IPS-18c (cell line): ENCODE data around the gene AGPAT3.

ENCODE experiments used
- H3K4me3 ChIP-seq: 2 replicates; pipeline ENCODE4 v1.7.0; 2013; ENCODE audit warnings: low read depth, mild to moderate bottlenecking, low read length, moderate library complexity; ENCODE audit not compliant: insufficient read depth
- H3K9me3 ChIP-seq: one replicate; pipeline ENCODE4 v1.6.1; 2013; ENCODE audit warnings: mild to moderate bottlenecking, low read length, moderate library complexity; ENCODE audit not compliant: control insufficient read depth, insufficient read depth

The AGPAT3 gene

DNA sequence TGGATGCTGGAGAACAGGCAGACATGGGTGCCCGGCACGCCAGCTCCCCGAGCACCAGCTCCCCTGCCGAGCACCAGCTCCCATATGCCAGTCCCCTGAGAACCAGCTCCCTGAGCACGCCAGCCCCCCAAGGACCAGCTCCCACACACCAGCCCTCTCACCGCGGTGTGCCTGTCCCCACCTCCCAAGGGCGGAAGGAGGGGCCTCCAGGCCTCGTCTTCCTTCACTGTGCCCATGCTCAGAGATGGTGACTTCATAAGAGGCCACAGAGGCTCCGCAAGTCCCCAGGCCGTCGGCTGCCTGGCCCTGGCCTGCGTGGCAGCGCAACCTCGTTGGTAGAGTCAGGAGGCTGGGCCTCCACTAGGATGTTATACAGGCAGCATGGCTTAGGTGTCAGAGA is 69.1 kb downstream of the AGPAT3 start:
- no peak overlapping the region for H3K4me3 ChIP-seq
- no peaks in the 10 kb centered on the region for H3K9me3 ChIP-seq

DNA sequence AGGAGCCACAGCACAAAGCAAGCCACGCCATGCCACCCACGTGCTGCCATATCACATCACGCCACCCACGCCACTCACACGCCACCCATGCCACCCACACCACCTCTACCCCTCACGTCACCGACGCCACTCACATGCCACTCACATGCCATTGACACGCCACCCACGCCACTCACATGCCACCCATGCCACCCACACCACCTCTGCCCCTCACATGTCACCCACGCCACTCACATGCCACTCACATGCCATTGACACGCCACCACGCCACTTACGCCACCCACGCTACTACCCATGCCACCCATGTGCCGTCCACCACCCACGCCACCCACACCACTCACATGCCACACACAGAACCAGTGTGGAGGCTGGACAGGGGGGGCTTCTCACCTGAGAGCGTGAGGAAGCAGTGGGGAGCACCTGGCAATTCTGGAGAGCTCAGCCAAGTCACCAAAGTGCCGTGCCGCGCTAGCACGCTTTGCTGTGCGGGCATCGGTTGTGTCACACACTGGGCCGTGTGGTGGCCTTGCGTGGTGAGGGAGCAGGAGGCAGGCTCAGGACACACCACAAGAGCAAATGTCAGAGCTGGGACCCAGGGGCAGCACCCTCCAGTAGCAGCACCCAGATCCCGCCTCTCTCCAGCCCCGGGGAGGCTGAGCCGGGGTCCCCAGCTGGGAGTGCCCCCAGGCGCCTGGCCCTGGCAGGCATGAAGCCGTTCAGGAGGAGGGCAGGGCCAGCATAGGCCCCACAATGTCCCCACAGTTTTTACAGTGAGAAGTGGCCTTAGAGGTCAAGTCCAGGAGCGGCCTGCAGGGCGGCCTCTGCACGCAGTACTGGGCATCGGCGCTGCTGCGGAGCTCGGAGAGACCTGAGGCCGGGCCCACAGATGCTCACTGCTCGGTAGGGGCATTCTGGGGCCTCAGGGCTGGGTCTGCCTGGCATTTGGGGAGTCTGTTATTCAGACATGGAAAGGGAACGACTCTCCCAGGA is 70.0 kb downstream of the AGPAT3 start:
- H3K4me3 ChIP-seq: no peak overlapping the region

GRCh38 chr21:43935711-43936110 is 70.7 kb downstream of the AGPAT3 start:
- no peaks in the 10 kb centered on the region for H3K9me3 ChIP-seq

More for the DNA sequence above, 70.0 kb downstream of the AGPAT3 start:
- no peaks in the 10 kb centered on the region for H3K9me3 ChIP-seq

DNA sequence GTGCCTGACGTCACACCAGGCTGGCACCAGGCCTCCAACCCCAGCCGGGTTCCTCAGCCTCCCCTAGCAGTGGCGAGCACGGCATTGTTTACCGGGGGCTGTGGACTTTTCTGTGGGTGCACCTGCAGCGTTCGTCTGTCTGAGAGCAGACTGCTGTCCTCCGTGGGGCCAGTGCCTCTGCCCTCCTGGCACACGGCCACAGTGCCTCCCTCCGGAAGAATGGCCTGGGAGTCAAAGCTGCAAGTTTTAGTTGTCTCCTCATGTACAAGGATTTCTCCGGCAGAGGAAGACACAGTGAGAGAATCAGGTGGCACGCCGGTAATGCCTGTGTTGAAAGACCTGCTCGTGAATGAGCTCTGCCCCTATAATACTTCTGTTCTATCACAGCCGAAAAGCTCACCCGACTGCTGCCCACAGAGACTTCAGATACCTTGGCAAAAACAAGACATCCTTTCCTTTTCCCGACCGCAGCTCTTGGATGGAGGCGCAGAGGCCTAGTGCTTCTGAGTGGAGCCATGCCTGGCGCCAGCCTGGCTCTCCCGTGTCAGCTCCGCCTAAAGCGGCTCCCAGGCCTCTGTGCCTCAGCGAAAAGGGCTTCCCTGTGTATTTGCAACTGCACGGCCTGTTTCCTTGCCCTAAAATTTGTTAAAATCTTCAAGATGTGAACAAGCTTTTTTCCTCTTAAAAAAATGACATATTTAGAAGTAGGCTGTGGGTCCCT is 71.4 kb downstream of the AGPAT3 start:
- no peak overlapping the region for H3K4me3 ChIP-seq
- no peaks in the 10 kb centered on the region for H3K9me3 ChIP-seq

More at GRCh38 chr21:43935711-43936110, 70.7 kb downstream of the AGPAT3 start:
- no peak overlapping the region for H3K4me3 ChIP-seq

DNA sequence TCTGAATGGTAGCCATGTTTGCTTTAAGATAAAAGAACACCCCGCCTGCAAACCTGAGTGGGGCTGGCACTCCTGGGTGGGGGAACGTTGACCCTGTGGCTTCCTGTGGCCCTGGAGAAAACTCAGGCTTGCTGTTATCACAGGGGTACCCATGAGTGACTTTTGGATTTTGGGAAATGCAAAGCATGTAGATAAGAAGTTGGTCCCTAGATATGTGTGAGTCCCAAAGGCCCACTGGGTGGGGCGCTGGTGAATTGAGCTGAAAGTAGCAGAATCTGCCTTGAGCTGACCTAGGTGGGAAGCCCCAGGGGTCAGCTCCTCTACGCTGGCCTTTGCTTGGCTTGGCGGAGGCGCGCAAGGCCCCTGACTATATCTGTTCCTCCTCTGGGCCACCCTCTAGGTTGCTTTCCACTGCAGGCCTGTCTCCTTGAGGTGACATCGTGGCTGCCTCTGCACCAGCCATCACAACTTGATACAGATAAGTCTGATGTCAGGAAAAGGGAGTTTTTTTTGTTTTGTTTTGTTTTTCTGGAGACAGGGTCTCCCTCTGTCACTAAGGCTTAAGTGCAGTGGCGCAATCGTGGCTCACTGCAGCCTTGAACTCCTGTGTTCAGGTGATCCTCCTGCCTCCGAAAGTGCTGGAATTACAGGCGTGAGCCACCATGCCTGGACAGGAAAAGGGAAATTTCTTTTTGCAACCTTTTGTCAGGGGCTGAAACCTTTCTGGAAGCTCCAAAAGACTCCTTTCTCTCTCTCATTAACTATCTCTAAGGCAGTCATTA is 72.2 kb downstream of the AGPAT3 start:
- H3K4me3 ChIP-seq: no peak overlapping the region
- no peaks in the 10 kb centered on the region for H3K9me3 ChIP-seq

DNA sequence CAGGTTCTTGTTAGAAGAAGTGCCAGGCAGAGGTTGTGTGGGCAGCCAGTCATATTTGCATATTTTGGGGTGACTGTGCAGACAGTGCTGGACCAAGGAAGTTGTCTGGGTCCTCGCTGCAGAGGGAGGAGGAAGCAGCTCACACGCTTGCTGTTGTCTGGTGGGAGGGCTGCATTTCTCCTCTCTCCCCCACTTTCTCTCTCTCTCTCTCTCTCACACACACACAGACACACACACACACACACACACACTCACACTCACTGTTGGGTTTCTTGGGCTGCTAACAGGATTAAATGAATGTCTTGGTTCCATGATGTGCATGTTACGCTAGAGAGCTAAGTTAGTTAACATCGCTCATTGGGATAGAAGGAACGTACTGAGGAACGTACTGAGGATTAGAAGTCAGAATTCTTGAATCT is 72.9 kb downstream of the AGPAT3 start:
- Histone ChIP-seq H3K9me3 (no peaks in the 10 kb centered on the region), H3K4me3 (no peak overlapping the region)

GRCh38 chr21:43938751-43939442 is 73.9 kb downstream of the AGPAT3 start:
- no peak overlapping the region for H3K4me3 ChIP-seq
- H3K9me3 ChIP-seq: no peaks in the 10 kb centered on the region

DNA sequence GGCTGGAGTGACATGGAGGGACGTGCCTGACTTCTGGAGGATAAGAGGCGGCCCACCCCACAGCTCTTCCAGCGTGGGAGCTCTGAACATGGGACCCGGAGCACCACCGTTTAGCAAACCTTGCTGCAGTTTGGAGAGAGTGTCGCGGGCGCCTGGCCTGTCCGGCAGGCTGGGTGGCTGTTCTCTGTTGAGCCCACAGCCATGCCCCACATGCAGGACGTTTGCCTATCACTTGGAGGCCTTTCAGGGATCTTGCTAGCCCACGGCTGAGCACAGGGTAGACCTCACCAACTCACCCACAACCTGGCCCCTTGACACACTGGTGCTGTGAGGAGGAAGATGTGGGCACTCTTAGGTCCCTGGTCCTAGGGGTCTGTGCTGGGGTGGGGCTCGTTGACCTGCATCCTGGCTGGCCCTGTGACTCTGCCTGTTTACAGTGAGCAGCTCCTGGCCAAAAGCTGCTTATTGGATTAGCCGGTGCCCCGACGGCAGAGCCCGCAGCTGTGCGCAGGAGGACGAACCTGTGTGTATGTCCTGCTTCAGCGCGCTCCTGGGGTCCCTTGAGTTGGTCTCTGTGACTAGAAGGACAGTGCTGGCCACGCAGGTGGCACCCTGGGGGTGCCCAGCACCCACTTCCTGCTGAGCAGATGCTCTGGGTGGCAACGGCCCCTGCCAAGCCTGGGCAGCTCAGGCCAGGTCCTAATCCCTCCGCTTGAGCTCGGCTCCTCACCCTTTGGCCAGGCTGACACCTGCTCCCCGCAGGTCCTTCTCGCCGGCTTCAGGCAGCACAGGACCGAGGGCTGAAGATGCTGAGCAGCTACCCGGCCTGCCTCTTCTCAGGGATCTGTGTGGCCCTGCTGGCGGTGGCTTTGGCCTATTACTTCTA is 74.7 kb downstream of the AGPAT3 start:
- no peak overlapping the region for H3K4me3 ChIP-seq
- H3K9me3 ChIP-seq: no peaks in the 10 kb centered on the region

DNA sequence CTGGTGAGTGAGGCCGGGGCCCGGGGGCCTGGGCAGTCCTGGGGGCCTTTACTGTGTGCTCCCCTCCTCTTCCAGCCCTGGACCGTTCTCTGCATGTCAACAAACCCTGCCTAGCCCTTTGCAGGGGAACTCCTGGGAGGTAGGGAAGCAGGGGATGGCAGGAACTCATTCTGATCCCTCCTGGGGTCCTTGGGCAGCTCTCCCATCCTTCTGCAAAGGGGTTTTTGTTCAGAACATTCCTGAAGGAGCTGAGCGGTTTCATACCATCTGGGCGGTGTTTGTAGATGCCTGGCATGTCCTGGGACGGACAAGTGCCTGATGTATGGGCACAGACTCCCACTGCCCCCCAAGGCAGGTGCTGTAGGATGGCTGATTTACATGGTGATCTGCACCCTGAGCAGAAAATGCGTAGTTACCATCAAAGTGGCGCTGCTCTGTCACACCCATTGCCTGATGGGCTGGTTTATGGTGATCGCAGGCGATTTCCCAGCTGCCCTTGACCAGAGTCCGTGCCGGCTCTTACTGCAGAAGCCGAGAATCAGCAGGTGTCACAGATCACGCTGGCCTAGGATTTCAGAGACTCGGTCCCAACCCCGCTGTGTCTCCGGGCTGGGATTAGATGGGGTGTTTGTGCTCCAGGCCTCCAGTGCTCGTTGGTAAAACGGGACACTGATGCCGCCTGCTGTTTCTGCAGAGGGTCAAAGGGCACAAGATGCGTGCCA is 75.5 kb downstream of the AGPAT3 start:
- H3K4me3 ChIP-seq: no peak overlapping the region
- H3K9me3 ChIP-seq: no peaks in the 10 kb centered on the region

- Histone ChIP-seq H3K4me3 (no peak overlapping the region), H3K9me3 (no peaks in the 10 kb centered on the region)
Observed at GRCh38 chr21:43942201-43942600, 77.2 kb downstream of the AGPAT3 start.

- Histone ChIP-seq H3K4me3 (no peak overlapping the region), H3K9me3 (no peaks in the 10 kb centered on the region)
Observed at GRCh38 chr21:43942621-43943020, 77.6 kb downstream of the AGPAT3 start.

- no peak overlapping the region for H3K4me3 ChIP-seq
Observed at GRCh38 chr21:43943512-43944077, 78.6 kb downstream of the AGPAT3 start.

DNA sequence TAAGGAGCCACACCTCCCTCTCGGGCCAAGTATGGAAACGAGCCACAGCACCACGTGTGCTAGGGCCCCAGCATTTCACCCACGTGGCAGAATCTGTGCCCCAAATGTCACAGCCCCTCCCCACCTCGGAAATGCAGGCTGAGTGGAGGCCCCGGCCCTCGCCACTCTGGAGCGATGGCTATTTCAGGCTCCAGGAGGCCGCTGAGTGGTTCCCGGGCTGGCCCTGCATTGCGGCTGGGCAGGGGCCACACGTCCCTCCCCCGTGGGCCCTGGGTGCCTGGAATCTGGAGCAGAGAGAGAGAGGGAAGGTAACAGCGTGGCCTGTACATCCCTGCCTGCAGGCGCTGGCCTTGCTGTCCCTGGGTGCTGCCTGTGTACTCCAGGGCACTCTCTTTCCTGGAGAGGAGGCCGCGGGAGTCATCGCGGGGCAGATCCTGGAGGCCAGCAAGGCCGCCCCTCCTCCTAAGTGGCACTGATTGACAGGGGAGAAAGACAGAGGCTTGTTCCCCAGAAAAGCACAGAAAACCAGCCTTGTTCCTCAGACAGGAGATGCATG is 79.1 kb downstream of the AGPAT3 start:
- Histone ChIP-seq H3K9me3 (no peaks in the 10 kb centered on the region), H3K4me3 (no peak overlapping the region)

More at GRCh38 chr21:43943512-43944077, 78.6 kb downstream of the AGPAT3 start:
- H3K9me3 ChIP-seq: no peaks in the 10 kb centered on the region

- Histone ChIP-seq H3K4me3 (no peak overlapping the region), H3K9me3 (no peaks in the 10 kb centered on the region)
Observed at GRCh38 chr21:43944757-43945156, 79.7 kb downstream of the AGPAT3 start.
